HL-60 (cell line): Measurements from ENCODE around the gene CCDC146.

Experiments
- POLR2AphosphoS5 ChIP-seq: IDR thresholded peaks from 2 replicates; pipeline ENCODE4 v1.6.1; 2012; ENCODE audit warnings: low read depth
- REST ChIP-seq: IDR thresholded peaks from 2 replicates; pipeline ENCODE4 v1.6.1; 2012; ENCODE audit warnings: low read depth; ENCODE audit not compliant: insufficient replicate concordance

- TF ChIP-seq POLR2AphosphoS5 (no peak), REST (no peak)
These were observed 62.0 kb downstream of the CCDC146 start for GRCh38 chr7:77184463-77184862.
